HG03432 (cell line): ENCODE data around the gene ZPR1.

Experiments used
- ATAC-seq: cut with Tn5 transposase; IDR thresholded peaks from one replicate; pipeline ENCODE4 v1.9.1; 2021; ENCODE audit warnings: mild to moderate bottlenecking, moderate library complexity; ENCODE audit not compliant: unreplicated experiment

ZPR1 gene

GRCh38 chr11:116792869-116793771 is 5.3 kb upstream of the ZPR1 start:
- ATAC-seq: no peak

GRCh38 chr11:116792144-116792868 is 4.5 kb upstream of the ZPR1 start:
- ATAC-seq: no peak

DNA sequence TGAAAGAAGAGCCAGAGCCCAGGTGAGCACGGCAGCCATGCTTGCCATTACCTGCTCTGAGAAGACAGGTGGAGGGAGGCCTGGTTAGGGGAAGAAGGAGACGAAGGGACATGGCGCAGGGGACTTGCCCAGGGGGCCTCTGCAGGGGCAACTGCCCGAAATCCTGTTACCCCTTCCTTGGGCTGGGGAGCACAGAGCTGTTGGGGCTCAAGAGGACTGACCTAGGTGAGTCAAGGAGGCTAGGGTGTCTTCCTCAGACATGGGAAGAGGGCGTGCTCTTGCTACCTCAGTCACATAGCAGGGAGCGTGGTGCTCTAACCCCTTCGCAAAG is 4.0 kb upstream of the ZPR1 start, which contains the start of gene APOA5:
TSS of gene APOA5 (minus strand) at position 67 of the 331 bp plus-strand sequence. CDS start at position 48, 19 bp downstream.
- ATAC-seq: no peak

GRCh38 chr11:116791002-116791812 is 3.4 kb upstream of the ZPR1 start:
- no peak for ATAC-seq

DNA sequence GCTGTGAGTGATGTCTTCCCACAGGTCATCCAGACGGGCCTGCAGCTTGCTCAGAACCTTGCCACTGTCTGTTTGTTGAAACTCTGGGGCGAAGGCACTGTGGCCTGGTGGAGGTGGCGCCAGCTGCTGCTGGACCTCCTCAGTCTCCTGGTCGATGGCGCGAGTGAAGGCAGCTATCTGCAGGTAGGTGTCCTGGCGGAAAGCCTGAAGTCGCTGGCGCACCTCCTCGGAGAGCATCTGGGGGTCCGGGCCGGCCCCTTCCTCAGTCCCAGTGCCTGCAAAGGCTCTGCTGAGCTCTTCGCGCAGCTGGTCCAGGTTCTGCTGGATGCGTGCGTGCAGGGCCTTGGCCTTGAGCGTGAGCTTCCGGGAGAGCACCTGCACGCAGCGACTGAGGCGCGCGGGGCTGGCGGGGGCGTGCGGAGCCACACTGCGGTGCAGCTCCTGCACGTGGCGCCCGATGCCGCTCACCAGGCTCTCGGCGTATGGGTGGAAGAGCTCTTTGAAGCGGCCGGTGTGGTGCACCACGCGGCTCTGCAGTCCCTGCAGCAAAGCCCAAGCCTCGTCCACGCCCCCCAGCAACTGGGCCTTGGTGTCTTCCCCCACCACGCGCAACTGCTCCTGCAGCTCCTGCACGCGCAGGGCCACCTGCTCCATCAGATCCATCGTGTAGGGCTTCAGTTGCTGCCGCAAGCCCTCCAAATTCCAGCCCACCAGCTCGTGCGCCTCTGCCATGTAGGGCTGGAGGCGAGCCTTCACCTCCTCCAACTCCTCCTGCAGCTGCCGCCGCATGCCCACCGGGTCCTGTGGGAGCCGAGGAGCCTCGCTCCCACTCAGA is 2.6 kb upstream of the ZPR1 start:
- ATAC-seq: no peak

- no peak for ATAC-seq
These were observed 1.2 kb upstream of the ZPR1 start for GRCh38 chr11:116788975-116789374.

GRCh38 chr11:116788534-116788933 is 711 bp upstream of the ZPR1 start:
- no peak for ATAC-seq

DNA sequence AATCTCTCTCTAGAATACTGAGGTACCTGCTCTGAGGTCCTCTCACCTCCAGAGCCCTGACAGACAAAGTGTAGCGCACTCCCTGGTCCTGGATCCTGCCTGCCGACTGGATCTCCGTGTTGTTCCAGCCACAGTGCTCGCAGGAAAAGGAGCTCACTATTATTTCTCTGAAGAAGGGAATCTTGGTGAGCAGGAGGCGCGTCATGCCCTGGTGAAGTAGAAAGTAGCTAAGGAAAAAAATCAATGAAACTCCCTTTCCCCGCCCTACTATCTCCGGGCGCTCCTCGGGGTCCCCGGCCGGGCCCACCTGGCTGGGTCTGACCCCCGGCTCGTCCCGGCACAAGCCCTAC is 412 bp downstream of the ZPR1 start:
- ATAC-seq: no peak

DNA sequence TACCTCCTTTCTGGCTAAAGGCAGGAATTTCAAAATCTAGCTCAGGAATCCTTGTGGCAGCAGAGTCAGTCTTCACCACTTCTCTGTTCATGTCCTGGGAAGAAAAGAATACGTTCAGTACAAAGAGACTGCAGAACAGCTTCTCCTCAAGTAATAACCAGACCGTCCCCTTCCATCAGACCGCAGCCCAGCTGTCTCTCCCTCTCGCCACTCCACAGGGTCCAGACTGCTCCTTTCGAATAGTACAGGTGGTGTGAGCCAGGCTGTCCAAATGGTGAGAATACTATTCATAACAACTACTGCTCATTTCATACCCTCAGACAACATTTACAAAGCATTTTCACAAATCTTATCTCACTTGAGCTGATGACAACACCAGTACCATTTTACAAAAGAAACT is 857 bp downstream of the ZPR1 start:
- ATAC-seq: no peak

DNA sequence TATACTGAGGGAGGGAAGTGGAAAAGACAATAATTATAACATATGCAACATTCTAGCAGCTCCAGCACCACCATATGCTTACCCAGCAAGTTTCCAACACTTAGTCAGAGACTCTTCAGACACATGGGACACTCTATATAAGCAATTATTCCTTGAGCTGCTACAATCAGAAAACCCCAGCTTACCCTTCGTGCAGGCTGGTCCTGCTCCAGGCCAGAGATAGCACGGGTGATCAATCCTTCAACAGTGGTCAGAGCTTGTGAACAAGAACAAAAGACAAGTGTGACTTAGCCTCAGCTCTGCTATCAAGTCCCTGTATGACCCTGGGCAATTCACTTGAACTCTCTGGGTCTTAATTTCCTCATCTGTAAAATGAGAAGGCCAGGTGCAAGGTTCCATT is 1.5 kb downstream of the ZPR1 start:
- ATAC-seq: no peak

DNA sequence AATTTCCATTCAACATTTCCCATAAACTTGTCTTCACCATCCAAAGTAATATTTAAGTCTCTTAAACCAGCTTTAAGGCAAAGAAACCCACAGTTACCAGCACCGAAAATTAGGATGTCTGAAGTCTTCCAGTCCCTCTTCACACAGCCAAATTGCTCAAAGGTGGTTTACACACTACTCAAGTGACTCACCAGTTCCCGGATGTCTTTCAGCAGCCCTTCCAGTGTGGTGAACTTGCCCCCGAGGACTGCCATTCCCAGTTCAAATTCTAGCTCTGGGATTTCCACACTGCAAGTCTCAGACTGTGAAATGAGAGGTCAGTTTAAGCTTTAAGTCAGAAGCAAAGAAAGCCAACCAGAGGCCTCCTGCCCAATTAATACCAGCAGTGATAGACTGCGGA is 5.1 kb downstream of the ZPR1 start:
- no peak for ATAC-seq

DNA sequence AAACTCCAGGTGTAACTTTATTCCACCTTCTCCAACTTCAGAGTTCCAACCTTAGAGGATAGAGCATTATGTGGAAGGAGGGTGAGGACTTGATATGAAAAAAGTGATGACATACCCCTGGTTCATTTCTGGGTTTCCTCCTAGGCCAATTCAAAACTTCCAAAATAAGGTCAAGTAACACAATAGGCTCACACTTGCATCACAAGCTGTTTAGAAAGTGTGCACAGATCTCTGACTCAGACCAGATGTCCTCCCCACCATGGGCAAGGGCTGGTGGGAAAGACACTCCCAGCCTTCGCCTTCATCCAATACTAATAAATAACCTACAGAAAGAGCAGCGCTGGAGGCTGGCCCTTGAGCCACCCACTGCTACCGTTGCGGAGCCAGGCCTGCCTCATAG is 9.3 kb downstream of the ZPR1 start:
- no peak for ATAC-seq

DNA sequence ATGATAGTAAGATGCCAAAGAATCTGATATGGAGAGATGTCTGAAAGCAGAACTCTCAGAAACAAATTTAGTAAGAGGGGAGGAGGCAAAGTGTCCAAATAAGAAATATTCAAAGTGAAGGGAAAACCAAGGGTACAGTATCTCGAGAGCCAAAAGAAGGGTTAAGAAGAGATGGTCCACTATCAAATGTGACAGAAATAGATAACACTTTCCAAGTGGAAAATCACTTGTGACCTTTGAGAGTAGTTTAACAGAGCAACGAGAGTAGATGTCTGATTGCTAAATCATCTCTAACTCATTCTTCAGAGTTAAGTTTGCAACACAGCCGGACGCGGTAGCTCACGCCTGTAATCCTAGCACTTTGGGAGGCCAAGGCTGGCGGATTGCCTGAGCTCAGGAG is 10.8 kb downstream of the ZPR1 start:
- no peak for ATAC-seq

- ATAC-seq: no peak
These were observed 11.3 kb downstream of the ZPR1 start for GRCh38 chr11:116776522-116776984.

- no peak for ATAC-seq
These were observed 11.8 kb downstream of the ZPR1 start for GRCh38 chr11:116775975-116776374.

- no peak for ATAC-seq
These were observed 13.2 kb downstream of the ZPR1 start for GRCh38 chr11:116774661-116775060.

GRCh38 chr11:116773203-116774097 is 14.4 kb downstream of the ZPR1 start:
- ATAC-seq: peak; percentile 43

- peak; percentile 92 for ATAC-seq
These were observed 15.2 kb downstream of the ZPR1 start, which contains the start of gene BUD13 for GRCh38 chr11:116772443-116773202. TSS of gene BUD13 (minus strand) at chr11:116772987. CDS start at chr11:116772964, 23 bp downstream.

DNA sequence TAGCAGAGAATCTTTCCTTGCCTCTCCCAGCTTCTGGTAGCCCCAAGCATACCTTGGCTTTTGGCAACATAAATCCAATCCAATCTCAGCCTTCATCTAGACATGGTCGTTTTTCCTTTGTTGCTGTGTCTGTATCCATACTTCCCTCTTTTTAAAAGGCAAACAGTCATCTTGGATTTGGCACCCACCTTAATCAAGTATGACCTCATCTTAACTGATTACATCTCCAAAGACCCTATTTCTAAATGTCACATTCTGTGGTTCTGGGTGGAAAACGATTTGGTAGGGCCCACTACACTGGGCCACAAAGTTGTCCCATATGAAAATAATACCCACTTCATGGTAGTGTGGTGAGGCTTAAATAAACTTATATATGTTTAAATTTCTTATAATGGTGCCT is 15.9 kb downstream of the ZPR1 start:
- no peak for ATAC-seq
